UCSD-AML1 (cell line): ENCODE data around the gene FAM181B.
"Not testable (repeated sequence)": the region's sequence is repeated elsewhere in the genome, so short reads cannot be mapped to it uniquely, and the experiment has no call there.

Source experiments
- DNase-seq: peaks from one replicate; lab custom pipeline; 2025; ENCODE audit not compliant: unreplicated experiment; lab: John Stamatoyannopoulos, UW

FAM181B gene

GRCh38 chr11:82732734-82733443 lies 775 bp downstream of the FAM181B start:
- DNase-seq = no peak

DNA sequence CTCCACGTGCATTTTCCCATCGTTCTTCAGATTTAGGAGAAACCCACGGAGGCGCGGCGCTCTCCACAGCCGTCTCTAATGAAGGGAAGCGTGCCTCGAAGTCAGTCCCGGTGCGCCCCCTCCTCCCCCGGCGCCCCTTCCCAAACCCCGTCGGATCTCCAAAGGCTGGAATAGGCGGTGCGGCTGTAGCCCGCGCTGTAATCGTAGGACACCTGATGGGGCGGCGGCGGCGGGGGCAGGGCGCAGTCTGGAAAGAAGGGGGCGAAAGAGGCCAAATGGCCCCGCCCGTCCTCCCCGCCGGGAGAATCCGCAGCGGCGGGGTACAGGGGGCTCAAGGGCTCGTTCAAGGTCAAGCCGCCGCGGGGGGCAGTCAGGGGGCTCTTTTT lies 1.3 kb downstream of the FAM181B start:
- no peak for DNase-seq

DNA sequence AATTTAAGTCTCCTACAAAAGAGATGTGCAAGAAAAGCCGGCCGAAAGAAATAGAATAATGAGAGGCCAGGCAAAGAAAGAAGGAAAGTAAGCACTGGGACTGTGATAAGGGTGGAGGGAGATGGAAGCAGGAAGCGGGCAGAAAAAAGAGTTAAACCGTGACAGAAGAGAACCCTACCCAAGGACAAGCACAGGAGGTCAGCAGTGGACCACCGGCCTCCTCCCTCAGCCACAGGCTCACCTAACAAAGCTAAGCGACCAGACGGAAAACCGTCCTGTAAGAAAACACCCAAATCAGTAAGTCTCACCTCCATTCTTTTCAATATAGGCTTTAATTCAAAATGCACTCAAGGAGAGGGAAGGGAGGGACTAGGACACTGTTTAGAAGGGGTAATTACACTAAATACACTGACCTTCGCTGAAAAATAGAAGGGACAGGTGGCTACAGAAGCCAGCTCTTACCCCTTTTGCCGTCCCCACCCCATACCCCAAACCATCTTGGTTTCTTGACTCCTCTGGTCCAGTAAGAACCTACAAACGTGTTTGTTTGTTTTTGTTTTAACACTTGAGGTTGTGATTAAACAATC lies 1.9 kb downstream of the FAM181B start:
- DNase-seq = no peak

DNA sequence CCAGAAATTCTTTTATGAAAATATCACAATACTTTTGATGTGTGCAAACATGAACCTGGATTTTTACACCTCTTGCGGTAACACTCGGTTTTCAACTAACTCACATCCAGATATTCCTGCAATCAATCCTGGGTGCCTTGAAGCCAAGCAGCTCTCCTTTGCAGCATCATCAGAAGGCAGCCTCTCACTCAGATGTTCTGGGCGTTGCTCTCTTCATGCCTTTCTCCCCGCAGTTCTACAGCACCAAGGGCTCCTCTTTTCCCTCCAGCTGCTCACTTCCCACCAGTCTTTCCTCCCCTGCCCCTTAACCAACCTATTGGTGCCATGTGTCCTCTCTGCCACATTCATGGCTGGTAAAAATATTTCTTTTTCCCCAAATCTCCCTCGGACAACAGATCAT lies 2.9 kb downstream of the FAM181B start:
- DNase-seq = no peak

DNA sequence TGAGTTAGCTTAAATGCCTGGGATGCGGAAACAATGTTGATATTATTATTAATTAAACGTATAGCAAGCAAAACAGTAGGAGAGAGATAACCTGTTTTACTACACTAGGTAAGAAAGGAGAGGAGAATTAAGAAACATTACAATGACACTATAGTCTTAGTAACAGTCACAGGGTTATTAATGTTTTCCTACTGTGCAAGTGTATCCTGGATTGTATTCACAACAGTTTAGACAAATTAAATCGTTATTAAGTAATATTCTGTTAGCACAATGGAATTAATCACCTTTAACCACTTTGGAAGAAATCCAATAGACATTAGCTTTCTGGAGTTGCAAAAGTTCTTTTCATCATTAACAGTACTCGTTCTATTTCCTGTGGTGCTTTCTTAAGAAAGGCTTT lies 3.4 kb downstream of the FAM181B start:
- DNase-seq = no peak

DNA sequence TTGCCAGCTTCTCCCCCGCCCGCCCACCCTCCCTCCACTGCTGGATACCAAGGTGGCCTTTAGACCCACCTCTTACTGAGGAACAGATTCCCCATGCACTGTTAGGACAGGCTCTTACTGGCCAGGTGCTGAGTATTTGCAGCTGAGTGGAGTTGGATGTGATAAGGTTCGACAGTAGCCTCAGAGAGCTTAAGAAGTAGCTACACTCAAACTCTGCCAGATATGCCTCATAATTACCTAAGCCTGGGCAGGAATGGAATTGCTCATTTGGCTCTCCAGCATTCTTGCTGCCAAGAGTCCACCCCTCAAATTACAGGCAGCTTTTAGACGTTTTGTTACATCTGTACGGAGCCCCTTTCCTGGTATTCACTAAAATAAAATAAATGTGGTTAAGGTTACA lies 9.6 kb downstream of the FAM181B start:
- no peak for DNase-seq

DNA sequence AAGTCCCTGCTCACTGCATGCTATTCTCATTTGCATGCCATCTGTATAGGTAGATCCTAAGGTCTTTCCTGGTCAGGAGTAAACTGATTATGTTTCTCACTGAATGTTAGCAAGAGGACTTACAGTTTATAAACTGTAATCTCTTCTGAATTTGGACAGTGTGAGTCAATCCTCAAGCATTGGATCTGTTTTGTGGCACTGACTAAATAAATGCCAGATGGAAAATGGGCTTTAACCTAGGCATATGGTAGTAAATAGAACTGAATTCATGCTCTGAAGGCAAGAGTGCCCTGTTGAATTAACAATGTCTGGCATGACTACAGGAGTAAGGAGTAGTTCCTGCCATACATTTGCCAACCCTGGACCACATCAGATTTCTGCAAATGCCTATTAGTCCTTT lies 11.4 kb downstream of the FAM181B start:
- DNase-seq = no peak

DNA sequence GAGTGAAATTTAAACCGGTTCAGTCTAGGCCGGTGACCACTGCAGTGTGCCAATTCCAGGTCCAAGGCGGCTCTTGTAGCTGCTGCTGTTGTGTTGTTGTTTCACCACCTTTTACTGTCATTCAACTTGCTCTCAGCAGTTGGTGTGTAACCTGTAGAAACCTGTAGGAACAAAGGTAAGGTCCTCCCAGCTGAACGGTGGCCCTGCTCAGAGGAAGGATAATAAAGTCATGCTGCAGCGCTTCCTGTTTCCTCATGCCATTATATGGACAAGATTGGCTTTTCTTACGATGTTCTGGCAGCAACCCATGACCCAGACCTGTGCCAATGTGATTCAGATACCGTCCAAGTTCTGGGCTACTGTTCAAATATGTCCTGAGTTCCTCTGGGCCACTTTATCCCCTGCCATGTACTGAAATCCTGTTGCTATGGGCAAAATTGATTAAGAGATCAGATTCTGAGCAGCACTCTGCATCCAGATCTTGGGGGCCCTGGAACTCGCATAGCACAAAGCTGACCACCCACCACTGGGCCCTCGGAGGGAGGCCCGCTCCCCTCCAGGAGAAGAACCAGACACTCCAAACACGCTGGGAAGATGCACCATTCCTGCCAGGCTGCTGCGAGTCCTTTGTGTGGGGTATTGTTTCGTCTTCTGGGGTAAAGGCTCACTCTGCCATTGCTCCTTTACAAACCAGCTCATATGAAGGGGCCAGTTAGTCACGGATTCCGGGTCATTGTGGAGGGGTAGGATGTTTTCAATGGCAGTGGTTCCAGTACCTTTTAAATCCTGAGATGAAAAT lies 13.2 kb downstream of the FAM181B start:
- no peak for DNase-seq

GRCh38 chr11:82719361-82720105 lies 14.1 kb downstream of the FAM181B start:
- DNase-seq = no peak

- DNase-seq = no peak
These were observed 14.8 kb downstream of the FAM181B start for GRCh38 chr11:82718821-82719220.

GRCh38 chr11:82718307-82718706 lies 15.4 kb downstream of the FAM181B start:
- DNase-seq = no peak

- DNase-seq = no peak
These were observed 19.1 kb downstream of the FAM181B start for GRCh38 chr11:82714346-82715174.

- no peak for DNase-seq
These were observed 22.0 kb downstream of the FAM181B start for GRCh38 chr11:82711648-82712047.

DNA sequence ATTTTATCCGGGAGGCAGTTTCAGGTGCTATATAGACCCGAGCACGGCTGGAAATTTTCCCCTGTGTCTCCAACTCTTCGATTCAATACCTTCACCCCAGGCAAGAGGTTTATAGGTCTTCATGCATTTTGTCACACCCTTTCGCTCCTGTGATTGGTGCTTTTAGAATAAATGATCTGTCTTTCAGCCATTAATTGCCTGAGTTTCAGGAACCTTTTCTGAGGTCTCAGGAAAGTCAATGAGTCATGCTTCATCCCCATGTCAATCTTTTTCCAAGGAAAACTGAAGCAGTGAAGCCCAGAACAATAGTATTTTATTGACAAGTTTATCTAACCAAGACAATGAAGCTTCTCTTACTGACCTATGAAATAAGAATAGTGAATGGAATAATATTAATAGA lies 29.9 kb downstream of the FAM181B start:
- no peak for DNase-seq

DNA sequence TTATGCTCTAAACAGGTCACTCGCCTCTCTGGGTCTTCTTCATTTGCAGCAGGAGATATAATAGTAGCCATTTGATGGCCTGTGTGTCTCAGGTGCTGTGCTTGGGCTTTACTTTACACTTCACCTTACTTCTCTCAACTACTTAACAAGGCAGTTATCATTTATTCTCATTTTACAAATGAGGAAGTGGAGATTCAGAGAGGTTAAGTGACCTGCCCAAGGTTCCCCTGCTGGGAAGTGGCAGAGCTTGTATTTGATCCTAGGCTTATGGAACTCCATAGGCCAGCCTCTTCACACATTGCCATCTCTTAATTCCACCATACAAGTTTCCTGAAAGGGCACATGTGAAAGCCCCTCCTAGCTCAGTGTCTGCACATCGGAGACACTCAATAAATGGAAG lies 30.4 kb downstream of the FAM181B start:
- DNase-seq = no peak

DNA sequence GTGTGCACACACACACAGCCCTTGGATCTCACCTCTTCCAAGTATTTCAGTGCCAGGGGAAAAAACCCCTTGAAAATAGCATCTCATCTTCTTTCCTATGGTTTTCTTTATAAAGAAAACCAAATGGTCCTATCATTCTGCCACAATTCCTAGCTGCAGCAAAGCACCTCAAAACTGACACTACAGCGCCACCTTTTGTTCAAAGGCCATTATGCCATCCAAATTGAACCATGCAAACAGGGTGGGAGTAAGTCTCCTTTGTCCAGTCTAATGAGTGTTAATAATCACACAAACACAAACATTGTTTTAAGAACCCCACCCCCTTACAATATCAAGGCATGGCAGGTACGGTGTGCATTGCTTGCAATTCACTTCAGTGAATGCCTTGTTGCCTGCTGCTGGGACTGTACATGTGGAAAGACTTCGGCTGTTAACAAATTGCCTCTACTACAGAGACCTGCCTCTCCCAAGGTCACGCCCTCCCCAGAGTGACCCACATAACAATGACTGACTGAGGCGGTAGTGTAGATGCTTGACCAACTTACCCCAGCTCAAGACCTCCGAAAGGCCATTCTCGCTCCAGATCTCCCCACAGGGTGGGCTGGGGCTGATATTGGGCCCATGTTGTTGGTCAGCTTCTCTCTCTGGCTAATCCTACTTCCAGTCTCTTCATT lies 31.7 kb downstream of the FAM181B start:
- peak; percentile 8 for DNase-seq

GRCh38 chr11:82698576-82699352 lies 34.9 kb downstream of the FAM181B start:
- DNase-seq = no peak

- no peak for DNase-seq
These were observed 40.7 kb downstream of the FAM181B start for GRCh38 chr11:82692981-82693380.

DNA sequence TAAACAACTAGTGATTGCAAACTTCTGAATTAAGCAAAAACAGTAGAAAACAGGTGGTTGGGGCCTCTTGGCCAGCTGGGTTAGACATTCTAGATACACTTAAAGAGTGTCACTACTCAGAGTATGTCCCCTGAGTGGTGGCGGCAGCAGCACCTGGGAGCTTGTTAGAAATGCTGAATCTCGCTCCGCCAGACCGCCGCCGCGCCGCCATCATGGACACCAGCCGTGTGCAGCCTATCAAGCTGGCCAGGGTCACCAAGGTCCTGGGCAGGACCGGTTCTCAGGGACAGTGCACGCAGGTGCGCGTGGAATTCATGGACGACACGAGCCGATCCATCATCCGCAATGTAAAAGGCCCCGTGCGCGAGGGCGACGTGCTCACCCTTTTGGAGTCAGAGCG lies 44.3 kb downstream of the FAM181B start:
- not testable (repeated sequence) for DNase-seq
